Measurements from ENCODE around the gene ATF7IP2. TPM values are rescaled to one million over a fixed set of nuclear protein-coding genes. Genes with fewer than 3 reads are reported as not detected.

The ATF7IP2 gene
- total and polyA plus RNA-seq, 9 of the 15 experiments (the other 6 are each of a cell fraction or from before 2014, with no cell fraction given) = 131 to 515 (median 196) TPM

- TF ChIP-seq XRCC3 (IDR thresholded peaks at IDR 0.05) (0 out of 2 replicates have a peak, but pooled peaks have one; percentile 49), JUN (IDR thresholded peaks at IDR 0.05; ENCODE audit: borderline replicate concordance, low read depth, low read length) (peak; percentile 34; the same call in 1 of the 2 replicates), JUN (CRISPR knock-in tag; IDR thresholded peaks at IDR 0.05; ENCODE audit: borderline replicate concordance) (no peak), ZNF561 (CRISPR knock-in tag; conservative IDR thresholded peaks at IDR 0.05) (peak; percentile 59; the same call in 1 of the 2 replicates), CBX3 (IDR thresholded peaks at IDR 0.05; ENCODE audit: borderline replicate concordance in 1 of 2, low read length in 2 of 2) (peak in 1 of 2 experiments; percentile 82; a peak in 2 of 3 replicates), ARID3B (CRISPR knock-in tag; IDR thresholded peaks at IDR 0.05; ENCODE audit: borderline replicate concordance) (no peak), ZBTB9 (CRISPR knock-in tag; IDR thresholded peaks at IDR 0.05) (no peak), SMARCA4 (IDR thresholded peaks at IDR 0.05) (peak; percentile 54; the same call in 1 of the 2 replicates), L3MBTL2 (IDR thresholded peaks at IDR 0.05) (0 out of 2 replicates have a peak, but pooled peaks have one; percentile 22), MYBL2 (IDR thresholded peaks at IDR 0.05; ENCODE audit: low read depth) (no peak), MYBL2 (CRISPR knock-in tag; IDR thresholded peaks at IDR 0.05; ENCODE audit: borderline replicate concordance) (no peak), SMAD3 (CRISPR knock-in tag; conservative IDR thresholded peaks at IDR 0.05) (no peak), E2F5 (CRISPR knock-in tag; IDR thresholded peaks at IDR 0.05) (no peak), E2F6 (IDR thresholded peaks at IDR 0.05; ENCODE audit: borderline replicate concordance in 1 of 2, extremely low read depth in 1 of 2, insufficient read depth in 1 of 2, insufficient read length in 1 of 2, low read depth in 1 of 2, low read length in 1 of 2, poor library complexity in 1 of 2, severe bottlenecking in 1 of 2) (no peak), FOSL1 (tag; conservative IDR thresholded peaks at IDR 0.05) (peak; percentile 96), POLR2B (IDR thresholded peaks at IDR 0.05; ENCODE audit: low read depth, partially characterized antibody) (no peak), NFE2L1 (tag; IDR thresholded peaks at IDR 0.05; ENCODE audit: borderline replicate concordance, low read depth) (no peak), SMARCA5 (IDR thresholded peaks at IDR 0.05) (no peak), NR2C1 (IDR thresholded peaks at IDR 0.05) (no peak), NR2C1 (tag; IDR thresholded peaks at IDR 0.05) (no peak), PTBP1 (IDR thresholded peaks at IDR 0.05; ENCODE audit: low read depth, low read length) (no peak), BMI1 (IDR thresholded peaks at IDR 0.05; ENCODE audit: low read length) (no peak)
- TF ChIP-seq, protein P1, sequence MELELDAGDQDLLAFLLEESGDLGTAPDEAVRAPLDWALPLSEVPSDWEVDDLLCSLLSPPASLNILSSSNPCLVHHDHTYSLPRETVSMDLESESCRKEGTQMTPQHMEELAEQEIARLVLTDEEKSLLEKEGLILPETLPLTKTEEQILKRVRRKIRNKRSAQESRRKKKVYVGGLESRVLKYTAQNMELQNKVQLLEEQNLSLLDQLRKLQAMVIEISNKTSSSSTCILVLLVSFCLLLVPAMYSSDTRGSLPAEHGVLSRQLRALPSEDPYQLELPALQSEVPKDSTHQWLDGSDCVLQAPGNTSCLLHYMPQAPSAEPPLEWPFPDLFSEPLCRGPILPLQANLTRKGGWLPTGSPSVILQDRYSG (tag; conservative IDR thresholded peaks at IDR 0.05; ENCODE audit: low read depth) = no peak
Observed at GRCh38 chr16:10485698-10486382, 100.0 kb downstream of the ATF7IP2 start (continued).
